Muscle of arm (tissue), 14 donors: ENCODE results near the gene KAT8. TPM values are rescaled to one million over a fixed set of nuclear protein-coding genes. Genes with fewer than 3 reads are reported as not detected.

ENCODE experiments used
- DNase-seq: peaks from one replicate; pipeline ENCODE4 v3.0.0-alpha.2; 2013
- long read RNA-seq, 11 donors: transcript quantifications; one replicate each; lab custom pipeline, GENCODE V29; 2026
- polyA plus RNA-seq, 12 donors: library from polyadenylated mRNA; unstranded; fragments of 120-200 nt; gene quantifications; one replicate each; pipeline ENCODE4 v1.2.1, GENCODE V29; 2013; ENCODE audit not compliant: insufficient read length in 12 of 12

The KAT8 gene
- 10 to 100 TPM in 11 of 12 donors, not detected in 1; 41.5 to 63.1 (median 46.7) TPM for polyA plus RNA-seq
- long read RNA-seq, donor 1, transcript KAT8-201 (11 exons, 1,525 nt), result major isoform, 13 of 427 reads
- long read RNA-seq, donor 1, partial matches to known transcripts, result 392 of 427 reads
- long read RNA-seq, donor 1, other reads (novel, unspliced or antisense), result 14 of 427 reads
- long read RNA-seq, donor 2, transcript KAT8-201 (11 exons, 1,525 nt), result major isoform, 6 of 13 reads
- long read RNA-seq, donor 2, transcript KAT8-205 (3 exons, 1,051 nt), result minor isoform, 5 of 13 reads
- long read RNA-seq, donor 2, partial matches to known transcripts, result 0 of 13 reads
- long read RNA-seq, donor 2, other reads (novel, unspliced or antisense), result 0 of 13 reads
- long read RNA-seq, donor 3, transcript KAT8-201 (11 exons, 1,525 nt), result major isoform, 7 of 13 reads
- long read RNA-seq, donor 3, partial matches to known transcripts, result 0 of 13 reads
- long read RNA-seq, donor 3, other reads (novel, unspliced or antisense), result 0 of 13 reads
- long read RNA-seq, donor 4, partial matches to known transcripts, result 0 of 4 reads
- long read RNA-seq, donor 4, other reads (novel, unspliced or antisense), result 0 of 4 reads
- long read RNA-seq, donor 5, transcript KAT8-201 (11 exons, 1,525 nt), result major isoform, 19 of 24 reads
- long read RNA-seq, donor 5, partial matches to known transcripts, result 0 of 24 reads
- long read RNA-seq, donor 5, other reads (novel, unspliced or antisense), result 0 of 24 reads
- long read RNA-seq, donor 6, transcript KAT8-201 (11 exons, 1,525 nt), result major isoform, 8 of 10 reads
- long read RNA-seq, donor 6, partial matches to known transcripts, result 0 of 10 reads
- long read RNA-seq, donor 6, other reads (novel, unspliced or antisense), result 0 of 10 reads
- long read RNA-seq, donor 7, transcript KAT8-205 (3 exons, 1,051 nt), result major isoform, 8 of 13 reads
- long read RNA-seq, donor 7, partial matches to known transcripts, result 0 of 13 reads
- long read RNA-seq, donor 7, other reads (novel, unspliced or antisense), result 0 of 13 reads
- long read RNA-seq, donor 8, transcript KAT8-201 (11 exons, 1,525 nt), result major isoform, 15 of 18 reads
- long read RNA-seq, donor 8, partial matches to known transcripts, result 0 of 18 reads
- long read RNA-seq, donor 8, other reads (novel, unspliced or antisense), result 0 of 18 reads
- long read RNA-seq, donor 9, transcript KAT8-201 (11 exons, 1,525 nt), result major isoform, 7 of 11 reads
- long read RNA-seq, donor 9, partial matches to known transcripts, result 0 of 11 reads
- long read RNA-seq, donor 9, other reads (novel, unspliced or antisense), result 0 of 11 reads
- long read RNA-seq, donor 10, transcript KAT8-201 (11 exons, 1,525 nt), result major isoform, 13 of 18 reads
- long read RNA-seq, donor 10, partial matches to known transcripts, result 0 of 18 reads
- long read RNA-seq, donor 10, other reads (novel, unspliced or antisense), result 0 of 18 reads
- long read RNA-seq, donor 11, transcript KAT8-201 (11 exons, 1,525 nt), result major isoform, 13 of 21 reads
- long read RNA-seq, donor 11, partial matches to known transcripts, result 0 of 21 reads
- long read RNA-seq, donor 11, other reads (novel, unspliced or antisense), result 0 of 21 reads

DNA sequence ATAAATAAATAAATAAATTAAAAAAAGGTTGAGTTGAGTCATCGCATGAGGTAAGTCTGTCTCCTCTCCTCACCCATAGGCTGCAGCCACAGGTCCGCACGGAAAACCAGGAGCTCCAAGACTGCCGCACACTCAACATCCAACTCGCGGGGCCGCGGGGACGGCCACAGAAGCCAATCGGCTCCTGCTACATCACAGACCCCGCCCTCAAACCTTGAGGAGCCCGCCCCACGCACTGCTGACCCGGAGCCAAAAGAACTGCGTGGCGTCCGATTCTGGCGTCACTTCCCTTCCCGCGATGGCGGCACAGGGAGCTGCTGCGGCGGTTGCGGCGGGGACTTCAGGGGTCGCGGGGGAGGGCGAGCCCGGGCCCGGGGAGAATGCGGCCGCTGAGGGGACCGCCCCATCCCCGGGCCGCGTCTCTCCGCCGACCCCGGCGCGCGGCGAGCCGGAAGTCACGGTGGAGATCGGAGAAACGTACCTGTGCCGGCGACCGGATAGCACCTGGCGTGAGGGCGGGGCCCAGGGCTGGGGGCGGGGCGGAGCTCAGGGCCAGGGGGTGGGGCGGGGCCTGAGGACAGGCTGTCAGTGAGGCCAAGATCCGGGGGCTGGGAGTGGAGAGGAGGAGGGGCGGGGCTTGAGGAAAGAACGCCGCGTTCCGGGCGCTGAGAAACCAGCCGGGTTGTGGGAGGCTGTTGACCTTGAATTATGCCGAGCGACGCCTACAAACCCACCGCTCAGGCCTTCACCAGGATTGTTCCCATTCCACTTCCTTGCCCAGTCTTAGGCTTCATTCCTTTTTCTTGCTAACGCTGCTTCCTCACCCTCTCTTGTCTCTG lies at the start of gene KAT8:
KAT8 (plus strand) TSS at position 281 of the 839 bp plus-strand sequence; CDS start at position 299, 18 bp downstream.
- DNase-seq, result peak; percentile 99

GRCh38 chr16:31071861-31072260 lies 45.6 kb upstream of the KAT8 start:
- peak; percentile 70 for DNase-seq

DNA sequence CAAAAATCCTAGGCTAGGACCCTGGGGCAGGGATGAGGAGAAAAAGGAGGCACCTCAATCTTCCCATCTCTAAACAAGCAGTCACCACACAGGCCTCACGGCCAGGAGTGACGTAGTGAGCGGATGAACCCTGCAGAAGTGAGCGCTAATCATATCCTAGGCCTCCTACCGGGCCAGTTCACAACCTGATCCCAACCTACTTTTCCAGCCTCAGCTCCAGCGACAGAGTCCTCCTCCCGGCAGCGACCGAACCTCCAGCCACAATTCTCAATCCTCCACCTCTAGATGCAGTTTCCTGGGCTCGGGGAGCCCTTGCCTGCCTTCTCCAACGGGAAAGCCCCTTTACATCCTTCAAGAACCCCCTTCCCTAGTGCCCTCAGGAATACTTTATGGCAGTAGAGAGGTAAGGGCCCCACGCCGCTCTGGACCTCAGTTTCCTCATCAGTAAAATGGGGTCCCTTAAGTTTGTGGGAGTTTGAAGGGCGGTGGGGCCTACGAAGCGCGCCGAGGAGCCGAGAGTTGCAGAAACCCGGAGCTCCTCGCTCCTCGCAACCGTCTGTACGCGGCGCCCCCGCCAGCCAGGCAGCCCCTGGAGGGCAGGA lies 44.8 kb upstream of the KAT8 start:
- no peak for DNase-seq

DNA sequence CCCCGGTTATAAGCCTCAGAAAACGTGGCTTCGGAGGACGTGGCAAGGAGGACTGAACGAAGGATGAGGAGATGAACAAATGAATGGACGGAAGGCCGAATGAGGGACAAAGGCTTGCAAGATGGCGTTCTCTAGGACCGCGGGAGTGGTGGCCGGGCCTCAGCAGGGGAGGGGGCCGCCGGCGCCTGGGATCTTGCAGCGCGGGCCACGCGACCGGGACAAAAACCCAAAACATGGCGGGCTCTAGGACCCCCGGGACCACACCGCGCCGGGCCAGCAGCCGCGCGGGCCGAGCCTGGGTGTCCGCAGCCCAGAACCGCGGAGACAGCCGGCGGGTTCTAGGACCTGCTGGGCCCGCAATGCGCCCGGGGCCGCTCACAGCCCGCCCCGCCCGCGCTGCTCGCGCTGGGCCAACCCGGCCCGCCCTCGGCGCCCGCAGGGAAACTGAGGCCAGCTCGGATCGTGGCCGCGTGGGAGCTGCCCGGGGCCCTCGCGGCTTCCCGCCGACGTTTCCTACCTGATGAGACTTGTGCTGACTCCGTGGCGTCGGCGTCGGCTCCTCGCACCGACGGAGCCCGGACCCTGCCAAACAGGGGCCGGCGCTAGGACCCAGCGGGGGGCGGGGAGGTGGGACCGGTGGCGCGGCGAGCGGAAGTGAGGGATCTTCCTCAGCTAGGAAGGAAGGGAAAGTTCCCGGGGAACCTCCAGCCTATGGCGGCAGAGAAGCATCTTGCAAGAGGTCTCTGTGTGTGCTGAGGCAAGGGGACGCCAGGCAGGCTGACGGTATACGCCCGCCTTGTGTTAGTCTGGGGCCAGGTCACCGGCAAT lies 44.1 kb upstream of the KAT8 start:
- peak; percentile 95 for DNase-seq

- peak; percentile 99 for DNase-seq
Measured at GRCh38 chr16:31073970-31074813, 43.3 kb upstream of the KAT8 start, which contains the start of the genes ZNF646 and ZNF668. TSS of gene ZNF646 (plus strand) at chr16:31074422. CDS start at chr16:31076325, 1,903 bp downstream. TSS of gene ZNF668 (minus strand) at chr16:31074240. CDS start at chr16:31064459, 9,781 bp downstream.

- no peak for DNase-seq
Measured at GRCh38 chr16:31074814-31075183, 42.7 kb upstream of the KAT8 start.

DNA sequence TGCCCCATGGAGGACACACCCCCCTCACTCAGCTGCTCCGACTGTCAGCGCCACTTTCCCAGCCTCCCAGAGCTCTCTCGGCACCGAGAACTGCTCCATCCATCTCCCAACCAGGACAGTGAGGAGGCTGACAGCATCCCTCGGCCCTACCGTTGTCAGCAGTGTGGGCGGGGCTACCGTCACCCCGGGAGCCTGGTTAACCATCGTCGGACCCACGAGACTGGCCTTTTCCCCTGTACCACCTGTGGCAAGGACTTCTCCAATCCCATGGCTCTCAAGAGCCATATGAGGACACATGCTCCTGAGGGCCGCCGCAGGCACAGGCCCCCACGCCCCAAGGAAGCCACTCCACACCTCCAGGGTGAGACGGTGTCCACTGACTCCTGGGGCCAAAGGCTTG lies 41.1 kb upstream of the KAT8 start:
- no peak for DNase-seq

DNA sequence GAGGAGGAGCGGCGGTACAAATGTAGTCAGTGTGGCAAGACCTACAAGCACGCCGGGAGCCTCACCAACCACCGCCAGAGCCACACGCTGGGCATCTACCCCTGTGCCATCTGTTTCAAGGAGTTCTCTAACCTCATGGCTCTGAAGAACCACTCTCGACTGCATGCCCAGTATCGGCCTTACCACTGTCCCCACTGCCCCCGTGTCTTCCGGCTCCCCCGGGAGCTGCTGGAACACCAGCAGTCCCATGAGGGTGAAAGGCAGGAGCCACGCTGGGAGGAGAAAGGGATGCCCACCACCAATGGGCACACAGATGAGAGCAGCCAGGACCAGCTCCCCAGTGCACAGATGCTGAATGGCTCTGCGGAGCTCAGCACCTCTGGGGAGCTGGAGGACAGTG lies 40.4 kb upstream of the KAT8 start:
- no peak for DNase-seq

GRCh38 chr16:31077592-31078396 lies 39.7 kb upstream of the KAT8 start:
- no peak for DNase-seq

DNA sequence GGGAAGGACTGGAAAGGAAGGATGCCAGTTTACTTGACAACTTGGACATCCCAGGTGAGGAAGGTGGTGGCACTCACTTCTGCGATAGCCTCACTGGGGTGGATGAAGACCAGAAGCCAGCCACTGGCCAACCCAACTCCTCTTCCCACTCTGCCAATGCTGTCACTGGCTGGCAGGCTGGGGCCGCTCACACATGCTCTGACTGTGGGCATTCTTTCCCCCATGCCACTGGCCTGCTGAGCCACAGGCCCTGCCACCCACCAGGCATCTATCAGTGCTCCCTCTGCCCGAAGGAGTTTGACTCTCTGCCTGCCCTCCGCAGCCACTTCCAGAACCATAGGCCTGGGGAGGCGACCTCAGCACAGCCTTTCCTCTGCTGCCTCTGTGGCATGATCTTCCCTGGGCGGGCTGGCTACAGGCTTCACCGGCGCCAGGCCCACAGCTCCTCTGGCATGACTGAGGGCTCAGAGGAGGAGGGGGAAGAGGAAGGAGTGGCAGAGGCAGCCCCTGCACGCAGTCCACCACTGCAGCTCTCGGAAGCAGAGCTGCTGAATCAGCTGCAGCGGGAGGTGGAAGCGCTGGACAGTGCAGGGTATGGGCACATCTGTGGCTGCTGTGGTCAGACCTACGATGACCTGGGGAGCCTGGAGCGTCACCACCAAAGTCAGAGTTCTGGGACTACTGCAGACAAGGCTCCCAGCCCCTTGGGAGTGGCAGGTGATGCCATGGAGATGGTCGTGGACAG lies 38.7 kb upstream of the KAT8 start:
- no peak for DNase-seq

GRCh38 chr16:31079342-31079944 lies 38.0 kb upstream of the KAT8 start:
- DNase-seq, result no peak

GRCh38 chr16:31080035-31080629 lies 37.3 kb upstream of the KAT8 start:
- no peak for DNase-seq

DNA sequence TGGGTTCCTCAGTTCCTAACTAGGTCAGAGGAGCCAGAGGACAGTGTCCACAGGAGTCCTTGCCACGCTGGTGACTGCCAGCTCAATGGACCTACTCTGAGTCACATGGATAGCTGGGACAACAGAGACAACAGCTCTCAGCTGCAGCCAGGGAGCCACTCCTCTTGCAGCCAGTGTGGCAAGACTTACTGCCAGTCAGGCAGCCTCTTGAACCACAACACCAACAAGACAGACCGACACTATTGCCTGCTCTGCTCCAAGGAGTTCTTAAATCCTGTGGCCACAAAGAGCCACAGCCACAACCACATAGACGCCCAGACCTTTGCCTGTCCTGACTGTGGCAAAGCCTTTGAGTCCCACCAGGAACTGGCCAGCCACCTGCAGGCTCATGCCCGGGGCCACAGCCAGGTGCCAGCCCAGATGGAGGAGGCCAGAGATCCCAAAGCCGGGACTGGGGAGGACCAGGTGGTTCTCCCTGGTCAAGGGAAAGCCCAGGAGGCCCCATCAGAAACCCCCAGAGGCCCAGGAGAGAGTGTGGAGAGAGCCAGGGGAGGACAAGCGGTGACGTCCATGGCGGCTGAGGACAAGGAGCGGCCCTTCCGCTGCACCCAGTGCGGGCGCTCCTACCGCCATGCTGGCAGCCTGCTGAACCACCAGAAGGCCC lies 36.6 kb upstream of the KAT8 start:
- DNase-seq, result no peak
